K562 (cell line): ENCODE data around the gene PUS10. TPM values are rescaled to one million over a fixed set of nuclear protein-coding genes. Genes with fewer than 3 reads are reported as not detected.
A peak's percentile ranks its signal among the peaks of the same experiment; 100 is the strongest.

Source experiments
- CEBPG ChIP-seq, 3 experiments: fragments of 200-800 bp in 1 of 3; sonication (Bioruptor generic) in 1 of 3; sonication (generic) in 1 of 3; formaldehyde crosslinking in 1 of 3; IDR thresholded peaks in 2 of 3; conservative IDR thresholded peaks in 1 of 3; 2 replicates each; pipeline versions ENCODE4 v1.6.1 to v1.8.0; 2016 to 2022; ENCODE audit warnings: missing compliant biosample characterization in 2 of 3, missing genetic modification characterization in 2 of 3, mild to moderate bottlenecking in 1 of 3, missing genetic modification reagents in 1 of 3
- RBM39 ChIP-seq: fragments of 200-400 bp; formaldehyde crosslinking; optimal IDR thresholded peaks from 2 replicates; pipeline ENCODE3; 2018; ENCODE audit warnings: low read depth, low read length
- polyA plus RNA-seq, 8 experiments: library from polyadenylated mRNA; depleted of rRNA in 4 of 8; stranded (reverse) in 5 of 8; unstranded in 3 of 8; fragments of >200 nt; fragmentation: Nextera tagmentation in 2 of 8; fragmentation: Illumina TruSeq in 1 of 8; extraction: Ambion mirVana in 2 of 8; extraction: Trizol in 1 of 8; gene quantifications; 2 replicates each; pipeline versions ENCODE4 v1.2.1 to v1.2.3, GENCODE V29; 2011 to 2014; ENCODE audit warnings: inconsistent platforms in 1 of 8, missing spikeins in 1 of 8
- total RNA-seq, 7 experiments: library from RNA; depleted of rRNA in 6 of 7; stranded (reverse); fragments of >200 nt in 6 of 7; fragmentation: Illumina TruSeq in 2 of 7; extraction: Trizol in 2 of 7; gene quantifications; 2 replicates each; pipeline versions ENCODE4 v1.2.1 to v1.2.3, GENCODE V29; 2011 to 2021; ENCODE audit warnings: low replicate concordance in 1 of 7
- TF ChIP-seq, protein P1 (sequence below), 2 experiments: fragments of 450-650 bp; IDR thresholded peaks; 2 replicates each; pipeline ENCODE4 v1.6.1; 2016; ENCODE audit warnings: mild to moderate bottlenecking in 2 of 2, borderline replicate concordance in 1 of 2, low read depth in 1 of 2, moderate library complexity in 1 of 2

PUS10 gene
- total and polyA plus RNA-seq, 9 of the 15 experiments (the other 6 are each of a cell fraction or from before 2014, with no cell fraction given), result 5.0 to 10.7 (median 7.6) TPM

DNA sequence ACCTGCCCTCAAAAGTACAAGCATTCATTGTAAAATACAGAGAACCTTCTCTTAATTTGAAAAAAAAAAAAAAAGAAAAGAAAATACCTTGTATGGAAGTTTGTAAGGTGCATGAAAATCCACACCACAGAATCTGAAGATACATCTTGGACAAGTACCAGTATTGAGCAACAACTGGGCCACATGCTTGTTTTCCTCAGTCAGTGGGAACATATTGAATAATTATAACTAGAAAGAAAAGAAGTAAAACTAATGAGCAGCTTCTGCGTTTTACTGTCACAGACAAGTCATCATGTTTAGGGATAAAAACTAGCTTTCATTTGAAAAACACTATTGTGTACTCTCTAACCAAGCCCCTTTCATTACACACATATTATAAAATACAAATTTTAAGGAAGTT, 6.4 kb downstream of the PUS10 start (continued):
- TF ChIP-seq, protein P1, sequence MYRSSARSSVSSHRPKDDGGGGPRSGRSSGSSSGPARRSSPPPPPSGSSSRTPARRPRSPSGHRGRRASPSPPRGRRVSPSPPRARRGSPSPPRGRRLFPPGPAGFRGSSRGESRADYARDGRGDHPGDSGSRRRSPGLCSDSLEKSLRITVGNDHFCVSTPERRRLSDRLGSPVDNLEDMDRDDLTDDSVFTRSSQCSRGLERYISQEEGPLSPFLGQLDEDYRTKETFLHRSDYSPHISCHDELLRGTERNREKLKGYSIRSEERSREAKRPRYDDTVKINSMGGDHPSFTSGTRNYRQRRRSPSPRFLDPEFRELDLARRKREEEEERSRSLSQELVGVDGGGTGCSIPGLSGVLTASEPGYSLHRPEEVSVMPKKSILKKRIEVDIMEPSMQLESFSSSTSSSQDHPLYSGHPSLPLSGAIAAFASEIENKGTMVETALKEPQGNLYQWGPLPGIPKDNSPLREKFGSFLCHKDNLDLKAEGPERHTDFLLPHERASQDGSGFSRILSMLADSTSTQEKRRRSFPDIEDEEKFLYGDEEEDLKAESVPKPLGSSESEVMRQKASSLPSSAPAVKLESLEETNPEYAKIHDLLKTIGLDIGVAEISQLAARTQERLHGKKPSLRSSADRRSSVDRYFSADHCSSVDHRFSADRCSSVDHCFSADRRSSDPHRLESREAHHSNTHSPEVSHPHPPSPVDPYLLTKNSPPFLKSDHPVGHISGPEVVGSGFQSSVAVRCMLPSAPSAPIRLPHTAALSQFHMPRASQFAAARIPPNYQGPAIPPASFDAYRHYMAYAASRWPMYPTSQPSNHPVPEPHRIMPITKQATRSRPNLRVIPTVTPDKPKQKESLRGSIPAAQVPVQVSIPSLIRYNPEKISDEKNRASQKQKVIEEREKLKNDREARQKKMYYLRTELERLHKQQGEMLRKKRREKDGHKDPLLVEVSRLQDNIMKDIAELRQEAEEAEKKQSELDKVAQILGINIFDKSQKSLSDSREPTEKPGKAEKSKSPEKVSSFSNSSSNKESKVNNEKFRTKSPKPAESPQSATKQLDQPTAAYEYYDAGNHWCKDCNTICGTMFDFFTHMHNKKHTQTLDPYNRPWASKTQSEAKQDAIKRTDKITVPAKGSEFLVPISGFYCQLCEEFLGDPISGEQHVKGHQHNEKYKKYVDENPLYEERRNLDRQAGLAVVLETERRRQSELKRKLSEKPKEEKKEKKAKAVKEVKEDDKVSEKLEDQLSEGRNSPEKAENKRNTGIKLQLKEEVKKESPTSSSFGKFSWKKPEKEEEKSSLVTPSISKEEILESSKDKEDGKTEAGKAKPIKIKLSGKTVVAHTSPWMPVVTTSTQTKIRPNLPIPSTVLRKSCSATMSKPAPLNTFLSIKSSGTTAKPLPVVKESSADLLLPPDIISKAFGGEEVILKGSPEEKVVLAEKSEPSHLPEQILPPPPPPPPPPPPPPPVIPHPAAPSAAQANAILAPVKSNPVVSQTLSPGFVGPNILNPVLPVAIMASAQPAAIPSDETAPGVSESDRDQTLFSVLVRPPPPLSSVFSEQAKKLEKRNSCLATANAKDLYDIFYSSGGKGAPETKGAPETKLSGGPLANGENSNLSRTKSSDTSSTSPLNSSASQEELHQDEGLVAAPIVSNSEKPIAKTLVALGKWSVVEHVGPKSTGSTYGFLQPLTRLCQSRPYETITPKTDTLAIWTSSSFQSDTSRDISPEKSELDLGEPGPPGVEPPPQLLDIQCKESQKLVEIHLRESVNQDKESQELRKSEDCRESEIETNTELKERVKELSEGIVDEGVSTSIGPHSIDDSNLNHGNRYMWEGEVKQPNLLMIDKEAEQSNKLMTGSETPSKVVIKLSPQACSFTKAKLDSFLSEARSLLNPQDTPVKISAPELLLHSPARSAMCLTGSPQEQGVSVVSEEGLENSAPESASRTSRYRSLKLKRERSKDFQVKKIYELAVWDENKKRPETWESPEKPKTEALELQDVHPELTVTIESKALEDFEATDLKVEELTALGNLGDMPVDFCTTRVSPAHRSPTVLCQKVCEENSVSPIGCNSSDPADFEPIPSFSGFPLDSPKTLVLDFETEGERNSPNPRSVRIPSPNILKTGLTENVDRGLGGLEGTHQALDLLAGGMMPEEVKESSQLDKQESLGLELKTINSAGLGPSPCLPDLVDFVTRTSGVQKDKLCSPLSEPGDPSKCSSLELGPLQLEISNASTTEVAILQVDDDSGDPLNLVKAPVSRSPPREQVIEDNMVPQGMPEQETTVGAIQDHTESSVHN (IDR thresholded peaks at IDR 0.05; ENCODE audit: borderline replicate concordance in 1 of 2, low read depth in 1 of 2), result no peak
- TF ChIP-seq CEBPG (CRISPR knock-in tag; IDR thresholded peaks at IDR 0.05) (no peak), CEBPG (tag; conservative IDR thresholded peaks at IDR 0.05 in 1 of 2, IDR thresholded peaks at IDR 0.05 in 1 of 2) (peak; percentile 29 to 68; a peak in 2 of 4 replicates), RBM39 (no peak)
- TF ChIP-seq, all 486 proteins: peak for 1
